Measurements from ENCODE around the gene PELO. TPM values are rescaled to one million over a fixed set of nuclear protein-coding genes. Genes with fewer than 3 reads are reported as not detected.

Gene PELO
- total and polyA plus RNA-seq, 9 of the 15 experiments (the other 6 are each of a cell fraction or from before 2014, with no cell fraction given) = 5.8 to 14.6 (median 9.6) TPM

GRCh38 chr5:52800394-52801213 lies 12.9 kb downstream of the PELO start (continued):
- TF ChIP-seq CREB3L1 (IDR thresholded peaks at IDR 0.05; ENCODE audit: borderline replicate concordance, low read depth) = peak; percentile 91
- TF ChIP-seq HDAC1 (IDR thresholded peaks at IDR 0.05) = peak in 1 of 2 experiments; percentile 69; a peak in 1 of 4 replicates
- TF ChIP-seq SMAD1 (IDR thresholded peaks at IDR 0.05; ENCODE audit: low read depth, low read length, partially characterized antibody) = no peak
- TF ChIP-seq ZNF3 (CRISPR knock-in tag; IDR thresholded peaks at IDR 0.05) = no peak
- TF ChIP-seq PHTF2 (CRISPR knock-in tag; IDR thresholded peaks at IDR 0.05) = no peak
- peak; percentile 85; the same call in 1 of the 2 replicates for TF ChIP-seq HMGXB4 (CRISPR knock-in tag; IDR thresholded peaks at IDR 0.05)
- no peak for TF ChIP-seq CREBBP (IDR thresholded peaks at IDR 0.05; ENCODE audit: low read depth, low read length)
- TF ChIP-seq ZFP36 (IDR thresholded peaks at IDR 0.05; ENCODE audit: low read depth, low read length, partially characterized antibody) = no peak
- TF ChIP-seq, protein P1, sequence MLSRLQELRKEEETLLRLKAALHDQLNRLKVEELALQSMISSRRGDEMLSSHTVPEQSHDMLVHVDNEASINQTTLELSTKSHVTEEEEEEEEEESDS (CRISPR knock-in tag; IDR thresholded peaks at IDR 0.05) = no peak
- TF ChIP-seq RBM17 (IDR thresholded peaks at IDR 0.05; ENCODE audit: borderline replicate concordance, low read depth, low read length) = no peak
- TF ChIP-seq, protein P2, sequence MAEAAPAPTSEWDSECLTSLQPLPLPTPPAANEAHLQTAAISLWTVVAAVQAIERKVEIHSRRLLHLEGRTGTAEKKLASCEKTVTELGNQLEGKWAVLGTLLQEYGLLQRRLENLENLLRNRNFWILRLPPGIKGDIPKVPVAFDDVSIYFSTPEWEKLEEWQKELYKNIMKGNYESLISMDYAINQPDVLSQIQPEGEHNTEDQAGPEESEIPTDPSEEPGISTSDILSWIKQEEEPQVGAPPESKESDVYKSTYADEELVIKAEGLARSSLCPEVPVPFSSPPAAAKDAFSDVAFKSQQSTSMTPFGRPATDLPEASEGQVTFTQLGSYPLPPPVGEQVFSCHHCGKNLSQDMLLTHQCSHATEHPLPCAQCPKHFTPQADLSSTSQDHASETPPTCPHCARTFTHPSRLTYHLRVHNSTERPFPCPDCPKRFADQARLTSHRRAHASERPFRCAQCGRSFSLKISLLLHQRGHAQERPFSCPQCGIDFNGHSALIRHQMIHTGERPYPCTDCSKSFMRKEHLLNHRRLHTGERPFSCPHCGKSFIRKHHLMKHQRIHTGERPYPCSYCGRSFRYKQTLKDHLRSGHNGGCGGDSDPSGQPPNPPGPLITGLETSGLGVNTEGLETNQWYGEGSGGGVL (CRISPR knock-in tag; IDR thresholded peaks at IDR 0.05) = no peak
- peak; percentile 50 for TF ChIP-seq ZNF511 (CRISPR knock-in tag; IDR thresholded peaks at IDR 0.05)
- TF ChIP-seq, protein P3, sequence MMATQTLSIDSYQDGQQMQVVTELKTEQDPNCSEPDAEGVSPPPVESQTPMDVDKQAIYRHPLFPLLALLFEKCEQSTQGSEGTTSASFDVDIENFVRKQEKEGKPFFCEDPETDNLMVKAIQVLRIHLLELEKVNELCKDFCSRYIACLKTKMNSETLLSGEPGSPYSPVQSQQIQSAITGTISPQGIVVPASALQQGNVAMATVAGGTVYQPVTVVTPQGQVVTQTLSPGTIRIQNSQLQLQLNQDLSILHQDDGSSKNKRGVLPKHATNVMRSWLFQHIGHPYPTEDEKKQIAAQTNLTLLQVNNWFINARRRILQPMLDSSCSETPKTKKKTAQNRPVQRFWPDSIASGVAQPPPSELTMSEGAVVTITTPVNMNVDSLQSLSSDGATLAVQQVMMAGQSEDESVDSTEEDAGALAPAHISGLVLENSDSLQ (IDR thresholded peaks at IDR 0.05) = no peak
- TF ChIP-seq ARNT (IDR thresholded peaks at IDR 0.05) = no peak
- TF ChIP-seq DIDO1 (tag; IDR thresholded peaks at IDR 0.05; ENCODE audit: low read depth) = no peak
- TF ChIP-seq RBM22 (IDR thresholded peaks at IDR 0.05; ENCODE audit: low read depth, low read length, poor library complexity, severe bottlenecking) = no peak
- TF ChIP-seq RBM25 (IDR thresholded peaks at IDR 0.05; ENCODE audit: low read depth, low read length, severe bottlenecking) = no peak
- TF ChIP-seq CEBPG (CRISPR knock-in tag; IDR thresholded peaks at IDR 0.05) = no peak
- no peak for TF ChIP-seq CEBPG (tag; conservative IDR thresholded peaks at IDR 0.05 in 1 of 2, IDR thresholded peaks at IDR 0.05 in 1 of 2)
- TF ChIP-seq SAFB (IDR thresholded peaks at IDR 0.05; ENCODE audit: borderline replicate concordance, low read depth, low read length) = no peak
